ENCODE measurements around the gene PTPRA. TPM values are rescaled to one million over a fixed set of nuclear protein-coding genes. Genes with fewer than 3 reads are reported as not detected.

The PTPRA gene
- polyA plus RNA-seq, 3 donors = 13.0 to 41.9 (median 13.1) TPM

GRCh38 chr20:2883726-2884637 is 10.7 kb downstream of the PTPRA start:
- no peak overlapping the region for H3K9ac ChIP-seq (ENCODE audit: insufficient read depth, low read length, poor library complexity, severe bottlenecking)
- DNase-seq = no peak
- Mint-ChIP-seq H3K36me3 (peaks cover 3 to 6% of the 10 kb centered on the region in 2 donors), H3K27ac (peak overlapping the region in 1 of 7 donors; percentile 40), H3K4me3 (no peak overlapping the region), H3K4me1 (peaks cover 38% of the 10 kb centered on the region), H3K27me3 (ENCODE audit: low read depth in 3 of 3) (peaks cover 0 to 2% (median 2%) of the 10 kb centered on the region in 3 donors), H3K9me3 (no peaks in the 10 kb centered on the region)
- no peak overlapping the region for H2AFZ ChIP-seq (ENCODE audit: insufficient read depth, low read depth, low read length, poor library complexity, severe bottlenecking)
- H3K36me3 ChIP-seq (replicated peaks in 1 of 2; ENCODE audit: control insufficient read depth in 1 of 2, insufficient read depth in 2 of 2, low read length in 2 of 2) = peaks cover 0 to 8% of the 10 kb centered on the region in 2 donors
- peaks cover 96% of the 10 kb centered on the region for H3K79me2 ChIP-seq (ENCODE audit: insufficient read depth, low read length)
- H3K4me3 ChIP-seq (replicated peaks in 1 of 3; ENCODE audit: low read depth in 2 of 3, low read length in 3 of 3) = no peak overlapping the region
- H3K4me2 ChIP-seq (replicated peaks; ENCODE audit: extremely low read depth, low read length, poor library complexity, severe bottlenecking) = no peak overlapping the region
- peaks cover 0 to 9% of the 10 kb centered on the region in 2 donors for H3K4me1 ChIP-seq (ENCODE audit: control insufficient read depth in 1 of 2, insufficient read depth in 2 of 2, low read length in 2 of 2)
- no peak for TF ChIP-seq CTCF (IDR thresholded peaks at IDR 0.05)
- WGBS (ENCODE audit: insufficient coverage) = no CpG with 5 or more reads among the region's 3 CpGs
- intact Hi-C loops (cut with micrococcal nuclease) = no loop called here
- H3K27ac ChIP-seq (ENCODE audit: low read depth in 1 of 2, low read length in 2 of 2) = no peak overlapping the region
- H3K9me3 ChIP-seq (replicated peaks in 1 of 2; ENCODE audit: control insufficient read depth in 1 of 2, insufficient read depth in 1 of 2, low read length in 2 of 2) = no peaks in the 10 kb centered on the region
- H3K27me3 ChIP-seq (ENCODE audit: control insufficient read depth in 2 of 2, insufficient read depth in 2 of 2, low read length in 2 of 2) = no peaks in the 10 kb centered on the region
- H4K20me1 ChIP-seq (ENCODE audit: insufficient read depth, low read length) = peaks cover 92% of the 10 kb centered on the region

- Histone ChIP-seq H3K27ac (ENCODE audit: low read depth in 1 of 2, low read length in 2 of 2) (no peak overlapping the region), H3K9ac (ENCODE audit: insufficient read depth, low read length, poor library complexity, severe bottlenecking) (no peak overlapping the region), H3K9me3 (replicated peaks in 1 of 2; ENCODE audit: control insufficient read depth in 1 of 2, insufficient read depth in 1 of 2, low read length in 2 of 2) (no peaks in the 10 kb centered on the region), H3K4me1 (ENCODE audit: control insufficient read depth in 1 of 2, insufficient read depth in 2 of 2, low read length in 2 of 2) (peaks cover 0 to 9% of the 10 kb centered on the region in 2 donors), H3K4me3 (replicated peaks in 1 of 3; ENCODE audit: low read depth in 2 of 3, low read length in 3 of 3) (no peak overlapping the region), H3K27me3 (ENCODE audit: control insufficient read depth in 2 of 2, insufficient read depth in 2 of 2, low read length in 2 of 2) (no peaks in the 10 kb centered on the region), H2AFZ (ENCODE audit: insufficient read depth, low read depth, low read length, poor library complexity, severe bottlenecking) (no peak overlapping the region), H3K4me2 (replicated peaks; ENCODE audit: extremely low read depth, low read length, poor library complexity, severe bottlenecking) (no peak overlapping the region), H3K36me3 (replicated peaks in 1 of 2; ENCODE audit: control insufficient read depth in 1 of 2, insufficient read depth in 2 of 2, low read length in 2 of 2) (peaks cover 0 to 9% of the 10 kb centered on the region in 2 donors), H4K20me1 (ENCODE audit: insufficient read depth, low read length) (peaks cover 94% of the 10 kb centered on the region), H3K79me2 (ENCODE audit: insufficient read depth, low read length) (peaks cover 96% of the 10 kb centered on the region)
- 80% methylated on average over 2 of the region's 3 CpGs for WGBS (ENCODE audit: insufficient coverage)
- no peaks in the 10 kb centered on the region for H3K9me3 Mint-ChIP-seq
- H3K27me3 Mint-ChIP-seq (ENCODE audit: low read depth in 3 of 3) = peaks cover 0 to 2% (median 0%) of the 10 kb centered on the region in 3 donors
- H3K4me3 Mint-ChIP-seq = no peak overlapping the region
- intact Hi-C loops (cut with micrococcal nuclease) = no loop called here
- DNase-seq = no peak
- no peak overlapping the region for H3K27ac Mint-ChIP-seq
- TF ChIP-seq CTCF (IDR thresholded peaks at IDR 0.05) = no peak
- H3K4me1 Mint-ChIP-seq = peaks cover 49% of the 10 kb centered on the region
- peaks cover 3 to 7% of the 10 kb centered on the region in 2 donors for H3K36me3 Mint-ChIP-seq
Measured at GRCh38 chr20:2887715-2888114, 14.4 kb downstream of the PTPRA start.
